ENCODE results near the gene TMEM17.

TMEM17 gene

DNA sequence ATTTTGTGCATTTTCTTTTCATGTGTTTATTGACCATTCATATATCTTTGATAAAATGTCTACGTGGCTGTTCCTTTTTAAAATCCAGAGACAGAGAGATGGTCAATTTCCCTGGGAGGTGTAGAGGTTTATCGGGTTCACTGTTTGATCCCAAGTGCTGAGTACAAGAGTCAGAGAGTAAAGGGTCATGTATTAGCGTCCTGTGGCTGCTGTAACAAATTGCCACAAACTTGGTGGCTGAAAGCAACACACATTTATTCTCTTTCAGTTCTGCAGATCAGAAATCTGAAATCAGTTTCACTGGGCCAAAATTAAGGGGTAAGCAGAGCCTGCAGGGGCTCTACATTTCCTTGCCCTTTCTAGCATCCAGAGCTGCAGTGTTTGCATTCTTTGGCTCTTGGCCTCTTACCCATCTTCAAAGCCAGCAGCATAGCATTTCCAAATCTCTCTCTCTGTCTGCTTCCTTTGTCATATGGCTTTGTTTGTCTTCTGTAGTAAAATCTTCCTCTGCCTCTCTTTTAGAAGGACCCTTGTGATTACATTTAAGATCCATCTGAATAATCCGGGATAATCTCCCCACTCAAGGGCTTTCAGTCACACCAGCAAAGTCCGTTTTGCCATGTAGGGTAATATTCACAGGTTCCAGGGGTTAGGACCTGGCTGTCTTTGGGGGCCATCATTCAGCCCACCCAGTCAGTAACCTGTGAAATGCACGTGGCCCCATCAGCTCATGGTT is 49.9 kb downstream of the TMEM17 start:
- DNase-seq (ENCODE audit: low read depth in 2 of 2) = no peak

DNA sequence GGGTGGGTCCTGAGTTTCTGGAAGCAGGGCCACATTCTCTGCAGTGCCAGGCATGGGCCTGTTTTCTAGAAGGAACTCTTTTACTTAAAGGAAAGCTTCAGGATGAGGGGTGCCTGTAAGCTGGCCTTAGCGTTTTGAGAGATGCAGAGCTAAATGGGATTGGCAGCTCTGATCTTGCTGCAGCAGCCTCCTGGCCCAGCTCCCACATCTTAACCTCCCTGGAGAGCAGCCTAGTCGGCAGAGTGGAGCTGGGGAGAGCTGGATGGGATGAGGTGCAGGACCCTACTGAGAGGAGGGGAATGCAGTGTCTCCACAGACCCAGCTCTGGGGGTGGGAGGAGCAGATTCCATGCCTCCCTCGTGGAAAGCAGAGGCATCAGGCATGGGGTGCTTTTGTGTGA is 52.0 kb downstream of the TMEM17 start:
- no peak for DNase-seq (ENCODE audit: low read depth in 2 of 2)

DNA sequence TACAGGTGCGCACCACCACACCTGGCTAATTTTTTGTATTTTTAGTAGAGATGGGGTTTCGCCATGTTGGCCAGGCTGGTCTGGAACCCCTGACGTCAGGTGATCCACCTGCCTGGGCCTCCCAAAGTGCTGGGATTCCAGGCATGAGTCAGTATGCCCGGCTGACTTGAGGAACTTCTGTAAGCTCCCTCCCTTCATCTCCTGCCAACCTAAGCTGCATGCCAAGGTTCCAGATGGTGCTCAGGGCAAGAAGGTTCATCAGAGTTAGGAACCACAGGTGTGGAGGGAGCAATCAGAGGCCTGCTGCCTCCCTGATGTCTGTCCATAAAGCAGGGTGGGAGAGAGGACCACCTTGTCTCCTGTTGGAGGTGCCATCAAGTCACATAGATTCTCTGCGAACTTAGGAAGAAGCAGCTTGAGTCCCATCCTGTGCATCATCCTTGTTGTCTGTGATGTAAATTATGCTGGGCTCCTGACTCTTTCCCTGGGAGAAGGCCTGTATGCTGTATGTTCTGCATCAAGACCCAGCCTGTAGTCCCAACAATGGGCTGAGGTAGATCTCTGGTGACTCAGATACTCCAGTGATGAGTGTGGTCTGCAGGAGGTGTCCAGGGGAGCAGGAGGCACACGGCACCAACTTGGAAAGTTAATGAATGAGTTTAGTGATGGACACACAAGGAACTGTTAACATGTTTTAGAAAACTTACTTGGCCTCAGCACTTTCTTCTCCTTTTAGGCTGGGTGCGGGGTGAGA is 53.1 kb downstream of the TMEM17 start:
- no peak for DNase-seq (ENCODE audit: low read depth in 2 of 2)

DNA sequence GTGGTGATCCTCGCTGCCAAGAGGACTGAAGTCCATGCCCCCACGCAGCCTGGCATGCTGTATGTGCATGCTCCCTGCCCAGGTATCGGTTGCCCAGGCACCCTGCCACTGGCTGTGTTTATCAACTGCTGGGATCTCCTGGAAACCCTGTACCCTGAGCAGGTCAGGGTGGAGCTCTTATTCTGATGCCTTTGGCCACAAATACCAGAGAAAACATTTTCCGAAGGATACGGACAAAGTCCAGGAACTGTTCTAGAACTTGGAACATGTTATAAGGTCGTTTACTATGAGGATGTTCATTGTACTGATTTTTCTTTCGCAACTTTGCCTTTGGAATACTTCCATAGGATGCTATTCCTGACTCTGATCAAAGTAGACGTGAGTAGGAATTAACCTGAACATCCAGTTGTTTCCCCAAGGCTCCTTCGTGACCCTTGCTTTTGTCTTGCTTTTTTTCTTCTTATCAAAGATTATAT is 55.2 kb downstream of the TMEM17 start:
- no peak for DNase-seq (ENCODE audit: low read depth in 2 of 2)

Data from stimulated activated CD8-positive, alpha-beta memory T cell treated with anti-CD3 and anti-CD28 coated beads, Interleukin-2, amount 100 ng/mL, for 48 hours (primary cell).